ENCODE data around the gene CA4.

Gene CA4

DNA sequence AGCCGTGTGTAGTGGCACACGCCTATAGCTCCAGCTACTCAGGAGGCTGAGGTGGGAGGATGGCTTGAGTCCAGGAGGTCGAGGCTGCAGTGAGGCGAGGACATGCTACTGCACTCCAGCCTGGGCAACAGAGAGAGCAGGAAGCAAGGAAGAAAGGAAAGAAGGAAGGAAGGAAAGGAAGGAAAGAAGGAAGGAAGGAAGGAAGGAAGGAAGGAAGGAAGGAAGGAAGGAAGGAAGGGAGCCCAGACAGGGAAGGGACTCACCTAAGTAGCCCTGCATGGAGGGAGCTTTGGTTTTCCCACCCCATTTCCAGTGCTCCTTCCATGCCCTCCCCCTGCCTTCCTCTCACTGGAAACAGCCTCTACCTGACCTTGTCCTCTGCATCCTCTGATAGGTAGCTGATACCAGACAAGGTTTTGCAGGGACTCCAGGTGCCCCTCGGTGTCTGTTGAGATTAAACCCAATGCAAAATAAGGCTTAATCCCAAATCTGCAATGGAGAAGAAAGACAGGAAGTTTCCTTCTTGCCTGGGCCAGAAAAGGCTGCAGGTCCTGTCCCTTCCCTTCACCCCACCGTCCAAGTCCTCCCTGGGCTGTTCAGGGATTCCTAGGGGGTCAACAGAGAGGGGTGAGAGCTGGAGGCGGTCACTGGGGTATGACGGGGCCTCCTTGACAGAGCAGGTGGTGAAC is 21.5 kb upstream of the CA4 start:
- DNase-seq (ENCODE audit: low read depth) = no peak
- TF ChIP-seq, protein P1, sequence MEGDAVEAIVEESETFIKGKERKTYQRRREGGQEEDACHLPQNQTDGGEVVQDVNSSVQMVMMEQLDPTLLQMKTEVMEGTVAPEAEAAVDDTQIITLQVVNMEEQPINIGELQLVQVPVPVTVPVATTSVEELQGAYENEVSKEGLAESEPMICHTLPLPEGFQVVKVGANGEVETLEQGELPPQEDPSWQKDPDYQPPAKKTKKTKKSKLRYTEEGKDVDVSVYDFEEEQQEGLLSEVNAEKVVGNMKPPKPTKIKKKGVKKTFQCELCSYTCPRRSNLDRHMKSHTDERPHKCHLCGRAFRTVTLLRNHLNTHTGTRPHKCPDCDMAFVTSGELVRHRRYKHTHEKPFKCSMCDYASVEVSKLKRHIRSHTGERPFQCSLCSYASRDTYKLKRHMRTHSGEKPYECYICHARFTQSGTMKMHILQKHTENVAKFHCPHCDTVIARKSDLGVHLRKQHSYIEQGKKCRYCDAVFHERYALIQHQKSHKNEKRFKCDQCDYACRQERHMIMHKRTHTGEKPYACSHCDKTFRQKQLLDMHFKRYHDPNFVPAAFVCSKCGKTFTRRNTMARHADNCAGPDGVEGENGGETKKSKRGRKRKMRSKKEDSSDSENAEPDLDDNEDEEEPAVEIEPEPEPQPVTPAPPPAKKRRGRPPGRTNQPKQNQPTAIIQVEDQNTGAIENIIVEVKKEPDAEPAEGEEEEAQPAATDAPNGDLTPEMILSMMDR (IDR thresholded peaks at IDR 0.05; ENCODE audit: low read depth, low read length, missing control alignments) = no peak
- no peak overlapping the region for H3K4me3 ChIP-seq (ENCODE audit: low read depth, low read length)

DNA sequence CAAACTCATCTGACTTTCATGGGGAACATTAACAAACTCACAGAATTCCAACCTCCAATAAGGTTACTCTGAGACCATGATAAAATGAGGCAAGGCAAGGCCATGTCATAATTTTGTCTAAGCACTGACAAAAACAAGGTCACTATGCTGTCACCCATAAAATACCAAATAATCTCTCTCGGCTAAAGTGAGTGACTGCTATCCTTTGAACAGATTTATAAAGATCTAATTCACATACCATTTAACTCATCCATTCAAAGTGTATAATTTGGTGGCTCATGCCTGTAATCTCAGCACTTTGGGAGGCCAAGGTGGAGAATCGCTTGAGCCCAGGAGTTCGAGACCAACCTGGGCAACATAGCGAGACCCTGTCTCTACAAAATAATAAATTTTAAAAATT is 20.6 kb upstream of the CA4 start:
- TF ChIP-seq, protein P1 (IDR thresholded peaks at IDR 0.05; ENCODE audit: low read depth, low read length, missing control alignments) = no peak
- DNase-seq (ENCODE audit: low read depth) = no peak

DNA sequence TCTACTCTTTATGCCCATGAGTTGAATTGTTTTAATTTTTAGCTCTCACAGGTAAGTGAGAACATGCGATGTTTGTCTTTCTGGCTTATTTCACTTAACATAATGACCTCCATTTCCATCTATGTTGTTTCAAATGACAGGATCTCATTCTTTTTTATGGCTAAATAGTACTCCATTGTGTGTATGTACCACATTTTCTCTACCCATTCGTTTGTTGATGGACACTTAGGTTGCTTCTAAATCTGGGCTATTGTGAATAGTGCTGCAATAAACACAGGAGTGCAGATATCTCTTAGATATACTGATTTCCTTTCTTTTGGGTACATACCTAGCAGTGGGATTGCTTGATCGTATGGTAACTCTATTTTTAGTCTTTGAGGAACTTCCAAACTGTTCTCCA is 19.3 kb upstream of the CA4 start:
- no peak for DNase-seq (ENCODE audit: low read depth)
- H3K4me3 ChIP-seq (ENCODE audit: low read depth, low read length) = no peak overlapping the region
- TF ChIP-seq, protein P1 (IDR thresholded peaks at IDR 0.05; ENCODE audit: low read depth, low read length, missing control alignments) = no peak

More for the DNA sequence above, 20.6 kb upstream of the CA4 start:
- H3K4me3 ChIP-seq (ENCODE audit: low read depth, low read length) = no peak overlapping the region

DNA sequence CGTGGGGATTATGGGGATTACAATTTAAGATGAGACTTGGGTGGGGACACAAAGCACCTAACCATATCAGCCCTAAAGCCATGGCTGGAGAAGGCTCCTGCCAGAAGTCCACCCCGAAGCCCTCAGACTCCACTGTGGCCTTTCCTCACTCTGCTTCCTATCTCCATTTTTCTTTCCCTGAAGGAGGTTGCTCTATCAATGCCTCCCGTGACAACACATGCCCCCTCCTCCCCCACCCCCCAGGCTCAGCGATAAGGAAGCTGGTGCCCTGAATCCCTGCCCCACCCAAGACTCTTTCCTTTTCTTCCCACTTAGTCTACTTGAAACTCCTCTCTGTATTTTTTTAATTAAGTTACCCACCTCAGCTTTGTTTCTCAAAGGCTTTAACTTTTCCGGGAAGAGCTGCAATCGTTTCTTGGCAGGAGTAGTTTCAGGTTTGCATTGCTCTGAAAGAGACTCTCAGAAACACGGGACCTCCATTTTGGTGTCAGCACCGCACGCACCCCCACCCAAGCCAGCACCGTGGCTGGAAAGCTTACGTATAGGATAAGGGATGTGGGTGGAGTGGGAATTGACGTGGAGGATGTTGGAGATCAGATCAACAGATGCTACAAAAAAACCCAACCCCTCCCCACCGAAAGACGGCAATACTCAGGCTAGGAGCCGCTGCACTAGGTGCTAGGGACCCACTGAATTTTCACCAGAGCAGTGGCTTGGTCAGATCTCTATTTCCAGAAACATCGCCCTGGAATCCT is 15.2 kb upstream of the CA4 start:
- H3K4me3 ChIP-seq (ENCODE audit: low read depth, low read length) = peak overlapping the region; percentile 60

DNA sequence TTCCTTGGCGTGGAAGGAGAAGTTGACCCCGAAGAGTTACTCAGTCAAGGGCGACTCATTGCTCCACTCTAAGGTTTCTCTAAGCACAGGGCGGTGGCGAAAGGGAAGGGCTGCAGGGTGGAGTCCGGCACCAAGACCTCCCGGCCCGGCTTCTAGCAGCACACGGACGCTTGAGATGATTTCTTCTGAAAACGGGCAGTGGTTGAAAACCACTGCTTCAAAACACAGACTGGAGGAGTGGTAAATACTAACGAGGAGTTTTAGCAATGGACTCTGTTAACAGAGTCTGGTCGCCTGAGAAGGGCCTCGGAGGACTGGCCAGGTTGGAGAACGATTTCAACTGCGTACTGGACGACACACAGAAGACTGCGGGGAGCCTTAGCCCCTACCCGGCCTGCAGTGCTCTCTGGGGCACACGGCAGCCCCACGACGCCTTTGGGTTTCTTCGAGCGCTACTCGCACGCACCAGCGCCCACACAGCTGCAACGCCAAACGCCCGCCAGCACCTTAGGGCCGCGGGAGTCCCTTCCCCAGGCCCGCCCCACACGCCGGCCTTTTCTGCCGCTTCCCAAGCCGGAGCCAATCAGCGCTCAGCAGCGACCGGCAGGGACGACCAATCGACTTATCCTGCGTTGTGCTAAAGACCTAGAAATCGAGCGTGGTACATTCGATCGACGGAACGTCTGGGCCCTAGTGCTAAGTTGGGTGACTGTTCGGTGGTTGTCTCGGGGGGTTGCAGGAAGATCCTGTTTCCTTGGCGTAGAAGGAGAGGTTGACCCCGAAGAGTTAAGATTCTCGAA is 14.4 kb upstream of the CA4 start:
- peak overlapping the region; percentile 60 for H3K4me3 ChIP-seq (ENCODE audit: low read depth, low read length)
- TF ChIP-seq, protein P1 (IDR thresholded peaks at IDR 0.05; ENCODE audit: low read depth, low read length, missing control alignments) = no peak
- peak; percentile 45 for DNase-seq (ENCODE audit: low read depth)

More for the DNA sequence above, 15.2 kb upstream of the CA4 start:
- no peak for DNase-seq (ENCODE audit: low read depth)
- TF ChIP-seq, protein P1 (IDR thresholded peaks at IDR 0.05; ENCODE audit: low read depth, low read length, missing control alignments) = no peak

DNA sequence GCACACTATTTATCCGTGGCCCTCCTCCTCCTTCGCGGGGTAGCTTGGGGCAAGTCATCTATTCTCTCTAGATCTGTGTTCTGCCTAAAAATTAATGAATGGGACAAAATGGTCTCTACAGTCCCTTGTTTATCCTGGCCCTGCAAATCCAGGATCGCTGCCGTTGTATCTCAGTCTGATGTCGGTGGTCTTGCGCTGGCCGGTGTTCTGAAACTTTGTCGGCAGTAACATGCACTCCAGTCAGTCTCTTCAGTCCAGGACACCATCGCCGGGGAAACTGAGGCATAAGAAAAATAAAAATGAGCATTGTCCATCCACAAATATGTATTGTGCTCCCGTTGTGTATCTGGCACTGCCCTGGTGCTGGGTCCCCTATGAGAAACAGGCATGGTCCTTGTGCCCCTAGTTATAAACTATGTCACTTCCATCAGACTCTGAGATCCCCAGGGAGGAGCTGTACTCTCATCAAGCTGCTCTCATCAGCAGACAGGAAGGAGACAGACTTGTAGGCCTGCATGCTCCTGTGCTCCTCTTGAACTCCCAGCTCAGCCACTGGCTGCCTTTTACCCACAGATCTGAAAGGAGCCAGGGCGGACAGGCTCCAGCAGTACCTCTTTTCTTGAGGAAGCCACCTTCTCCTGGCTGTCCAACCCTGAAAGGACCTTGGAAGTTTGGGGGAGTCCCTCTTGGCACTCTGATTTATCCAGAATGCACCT is 13.7 kb upstream of the CA4 start:
- TF ChIP-seq, protein P1 (IDR thresholded peaks at IDR 0.05; ENCODE audit: low read depth, low read length, missing control alignments) = no peak
- DNase-seq (ENCODE audit: low read depth) = no peak
- no peak overlapping the region for H3K4me3 ChIP-seq (ENCODE audit: low read depth, low read length)
